MV-4-11 (cell line): Measurements from ENCODE around the gene RALBP1.
"Not testable (repeated sequence)": the region's sequence is repeated elsewhere in the genome, so short reads cannot be mapped to it uniquely, and the experiment has no call there.

Experiments
- DNase-seq: peaks from one replicate; lab custom pipeline; 2025; lab: John Stamatoyannopoulos, UW

RALBP1 gene

DNA sequence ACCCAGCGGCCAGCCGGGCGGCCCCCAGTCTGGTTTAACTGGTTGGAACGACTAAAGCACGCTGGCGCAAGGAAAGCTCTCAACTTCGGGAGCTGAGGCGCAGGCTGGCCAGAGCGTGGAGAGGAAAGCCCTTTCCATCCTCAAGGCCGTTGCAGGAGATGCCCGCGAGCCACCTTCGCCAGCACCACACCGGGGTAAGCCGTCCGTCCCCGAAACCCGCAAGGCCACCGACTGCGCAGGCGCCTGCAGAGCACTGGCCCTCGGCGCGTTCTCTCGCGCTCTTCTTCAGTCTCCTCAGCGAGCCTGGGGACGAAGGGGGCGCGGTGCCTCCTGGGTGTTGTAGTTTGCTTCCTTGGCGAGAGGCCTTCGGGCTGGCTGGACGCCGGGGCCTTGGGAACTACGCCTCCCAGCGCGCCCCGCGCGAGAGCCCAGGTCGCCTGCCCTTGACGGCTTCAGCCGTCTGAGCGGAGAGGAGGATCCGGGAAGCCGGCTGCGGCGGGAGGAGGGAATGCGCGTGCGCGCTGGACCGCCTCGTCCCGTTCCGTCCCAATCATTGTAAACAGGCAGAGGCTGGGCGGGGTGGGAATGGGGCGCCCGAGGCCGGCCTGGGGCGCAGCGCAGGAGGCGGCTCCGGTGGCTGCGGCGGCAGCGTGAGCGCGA lies at the start of gene RALBP1:
Gene RALBP1, plus strand, starts transcription at position 531 of the 660 bp plus-strand sequence. CDS start 37,533 bp downstream, outside the sequence.
- DNase-seq = peak; percentile 99

DNA sequence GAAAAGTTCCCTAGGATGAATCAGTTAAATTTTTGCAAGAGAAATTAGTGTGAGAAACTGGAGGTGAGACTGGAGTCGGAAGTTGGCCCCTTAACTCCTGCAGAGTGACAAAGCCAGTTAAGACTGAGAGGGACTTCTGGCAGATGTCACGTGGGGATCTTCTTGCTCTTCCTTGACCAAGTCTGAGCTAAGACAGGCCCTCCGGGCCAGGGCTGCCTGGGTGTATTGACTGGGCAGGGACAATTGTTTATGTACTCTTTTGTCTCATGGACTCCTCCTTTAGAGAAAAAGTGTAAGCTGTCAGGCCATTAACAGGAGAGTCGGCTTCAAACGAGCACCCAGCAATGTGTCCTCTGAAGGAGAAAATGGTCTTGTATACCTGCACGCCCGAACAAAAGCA lies 48.6 kb upstream of the RALBP1 start:
- no peak for DNase-seq

DNA sequence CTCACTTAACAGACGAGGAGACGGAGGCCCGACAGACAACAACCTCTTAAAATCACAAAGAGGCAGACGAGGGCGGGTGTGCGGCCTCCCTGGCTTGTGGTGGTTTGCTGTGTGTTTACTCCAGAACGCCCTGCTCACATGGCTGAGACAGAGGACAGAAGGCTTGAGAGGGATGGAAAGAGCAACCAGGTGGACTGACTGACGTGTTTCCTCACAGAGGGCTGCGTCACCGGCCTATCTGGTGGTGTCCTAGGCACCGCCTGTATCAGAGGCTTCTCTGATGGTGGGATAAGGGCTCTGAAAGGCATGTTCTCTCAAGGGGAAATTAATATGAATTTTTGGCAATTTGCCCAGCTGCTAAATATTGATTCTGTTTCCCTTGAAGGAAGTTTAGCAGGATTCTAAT lies 47.0 kb upstream of the RALBP1 start:
- no peak for DNase-seq

DNA sequence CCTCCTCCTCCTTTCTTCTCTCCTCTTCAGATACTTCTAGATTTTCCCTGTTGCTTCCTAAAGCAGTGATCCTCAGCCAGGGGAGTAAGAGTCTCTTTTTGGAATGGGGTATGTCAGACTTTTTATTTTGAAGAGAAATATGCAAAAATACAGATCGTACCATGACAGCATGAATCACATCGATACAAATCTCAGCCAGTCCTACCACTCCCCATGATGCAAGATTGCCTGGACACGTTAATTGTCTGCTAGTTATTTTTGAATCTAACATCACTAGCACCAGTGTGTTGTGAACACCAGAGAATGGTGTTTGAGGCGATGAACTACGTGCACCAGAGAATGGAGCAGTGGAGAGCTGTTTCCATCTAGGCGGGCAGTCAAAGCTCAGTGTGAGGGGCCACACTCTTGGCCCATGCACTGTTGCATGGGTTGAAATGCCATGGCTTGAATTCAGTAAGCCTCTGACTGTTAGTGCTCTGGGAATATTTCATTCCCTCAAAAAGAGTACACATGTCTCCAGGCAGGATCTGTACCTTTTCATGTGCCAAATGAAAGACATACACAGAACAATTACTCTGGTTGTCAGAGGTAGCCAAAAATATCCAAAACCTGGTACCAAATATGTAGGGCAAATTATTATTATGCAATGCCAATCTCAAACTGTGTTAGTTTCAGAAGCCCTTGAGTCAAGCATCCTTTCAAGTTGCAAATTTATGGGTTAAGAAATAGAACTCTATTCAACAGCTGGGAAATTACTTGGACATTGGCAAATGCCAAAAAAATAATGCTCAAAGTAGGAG lies 46.3 kb upstream of the RALBP1 start:
- DNase-seq = no peak

DNA sequence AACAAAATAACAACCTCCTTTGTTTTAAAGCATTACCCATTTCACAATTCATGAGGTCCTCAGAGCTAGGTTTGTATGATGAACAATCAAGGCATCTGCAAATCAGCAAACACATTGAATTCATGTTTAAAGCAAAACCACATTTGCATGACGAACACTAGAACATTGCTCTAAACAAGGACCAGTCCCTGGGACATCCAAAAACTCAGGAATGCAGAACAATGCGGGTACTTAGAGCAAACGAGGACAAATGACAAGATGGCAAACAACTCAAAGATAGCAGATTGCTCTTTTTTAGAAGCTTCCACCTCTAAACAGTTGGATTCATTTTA lies 45.7 kb upstream of the RALBP1 start:
- DNase-seq = no peak

DNA sequence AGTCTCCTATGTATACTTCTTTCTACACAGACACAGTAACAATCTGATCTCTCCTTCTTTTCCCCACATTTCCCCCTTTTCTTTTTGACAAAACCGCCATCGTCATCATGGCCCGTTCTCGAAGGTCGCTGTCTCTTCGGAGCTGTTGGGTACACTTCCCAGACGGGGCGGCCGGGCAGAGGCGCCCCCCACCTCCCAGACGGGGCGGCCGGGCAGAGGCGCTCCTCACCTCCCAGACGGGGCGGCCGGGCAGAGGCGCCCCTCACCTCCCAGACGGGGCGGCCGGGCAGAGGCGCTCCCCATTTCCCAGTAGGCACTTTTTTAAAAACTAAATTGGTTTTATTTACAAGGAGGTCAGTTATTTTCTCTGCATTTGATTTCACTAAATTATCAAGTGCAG lies 45.0 kb upstream of the RALBP1 start:
- DNase-seq = not testable (repeated sequence)

DNA sequence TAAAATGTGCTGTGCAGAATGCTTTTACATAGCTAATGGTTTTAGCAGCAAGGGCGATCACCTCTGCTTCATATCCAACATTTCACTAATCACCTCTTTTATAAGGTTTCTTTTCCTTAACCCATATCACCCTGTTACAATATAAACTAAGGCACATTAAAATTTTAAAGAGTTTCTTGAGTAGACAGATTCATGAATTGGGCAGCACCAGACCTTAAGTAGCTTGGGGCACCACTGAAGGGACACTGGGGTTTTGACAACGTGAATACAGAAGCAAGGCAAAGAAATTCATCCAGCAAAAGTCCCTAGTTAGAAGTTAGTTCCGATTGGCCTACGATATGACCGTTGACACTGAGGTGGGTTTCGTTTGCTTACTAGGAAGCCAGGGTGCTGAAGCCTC lies 44.0 kb upstream of the RALBP1 start:
- DNase-seq = no peak

DNA sequence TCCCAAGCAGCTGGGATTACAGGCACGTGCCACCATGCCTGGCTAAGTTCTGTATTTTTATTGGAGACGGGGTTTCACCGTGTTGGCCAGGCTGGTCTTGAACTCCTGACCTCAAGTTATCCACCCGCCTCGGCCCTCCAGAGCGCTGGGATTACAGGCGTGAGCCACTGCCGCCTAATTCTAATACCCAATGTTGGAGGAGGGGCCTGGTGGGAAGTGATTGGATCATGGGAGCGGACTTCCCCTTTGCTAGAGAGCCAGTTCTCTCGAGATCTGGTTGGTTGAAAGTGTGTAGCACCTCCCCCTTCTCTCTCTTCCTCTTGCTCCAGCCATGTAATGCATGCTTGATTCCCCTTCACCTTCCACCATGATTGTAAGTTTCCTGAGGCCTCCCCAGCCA lies 42.2 kb upstream of the RALBP1 start:
- DNase-seq = peak; percentile 66

DNA sequence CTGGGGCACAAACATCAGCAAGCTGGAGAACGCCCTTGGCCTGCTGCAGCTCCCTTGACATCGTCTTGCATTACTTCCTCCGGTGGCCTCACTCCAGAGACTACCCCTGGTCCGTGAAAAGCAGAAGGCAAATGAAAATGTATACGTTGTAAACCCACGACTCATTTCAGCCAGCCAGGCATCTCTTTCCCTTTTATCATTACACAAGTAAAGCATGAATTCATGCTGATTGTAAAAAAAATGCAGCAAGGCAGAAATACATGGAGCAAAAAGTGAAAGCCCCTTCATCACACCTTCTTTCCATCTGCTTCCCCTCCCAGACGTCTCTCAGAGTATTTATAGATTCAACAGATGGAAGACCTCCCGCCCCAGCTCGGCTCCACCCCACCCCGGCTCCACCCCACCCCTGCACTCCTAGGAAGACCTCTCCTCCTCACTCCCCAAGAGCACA lies 41.6 kb upstream of the RALBP1 start:
- DNase-seq = peak; percentile 40

DNA sequence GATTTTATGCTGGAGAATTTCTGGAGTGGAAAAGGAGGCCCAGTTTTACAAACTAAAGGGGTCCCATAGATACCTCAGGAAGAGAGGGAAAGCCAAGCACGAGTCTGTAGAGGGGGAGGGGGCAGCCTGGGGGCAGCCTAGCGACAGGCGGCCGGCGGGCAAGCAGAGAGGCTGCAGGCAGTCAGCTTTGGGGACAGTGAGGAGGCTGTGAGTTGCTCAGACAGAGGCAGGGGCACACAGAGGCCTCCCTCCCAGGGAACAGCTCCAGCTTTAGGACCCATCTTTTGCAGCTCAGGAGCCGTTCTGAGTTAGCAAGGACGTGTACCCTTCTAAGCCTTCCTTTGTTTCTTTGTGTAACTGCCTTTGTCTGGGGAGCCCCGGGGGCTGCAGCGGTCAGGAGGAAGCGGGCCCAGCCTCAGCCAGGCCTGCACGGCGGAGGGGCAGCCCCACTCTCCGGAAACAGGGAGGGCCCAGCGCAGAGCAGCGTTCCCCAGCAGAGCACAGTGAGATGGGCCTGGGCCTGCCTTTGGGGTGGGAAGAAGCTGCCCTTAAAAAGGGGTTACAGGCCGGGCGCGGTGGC lies 41.1 kb upstream of the RALBP1 start:
- no peak for DNase-seq

DNA sequence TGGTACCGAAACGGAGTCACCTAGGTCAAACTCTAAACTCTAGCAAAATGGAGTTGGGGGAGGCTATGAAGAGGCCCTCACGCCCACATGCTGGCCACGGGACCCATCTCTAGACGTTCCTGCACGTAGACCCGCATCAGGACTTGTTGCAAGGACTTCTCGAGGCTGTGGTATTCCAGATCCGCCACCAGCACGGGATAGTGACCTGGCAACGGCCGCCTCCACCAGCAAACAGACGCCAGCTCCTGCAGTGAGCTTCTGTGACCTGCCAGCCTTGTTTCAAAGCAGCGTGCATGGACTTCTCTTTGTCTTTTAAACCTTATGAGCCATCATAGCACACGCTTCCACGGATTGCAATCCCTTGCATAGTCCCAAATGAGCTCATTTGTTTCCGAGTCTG lies 40.3 kb upstream of the RALBP1 start:
- DNase-seq = no peak

DNA sequence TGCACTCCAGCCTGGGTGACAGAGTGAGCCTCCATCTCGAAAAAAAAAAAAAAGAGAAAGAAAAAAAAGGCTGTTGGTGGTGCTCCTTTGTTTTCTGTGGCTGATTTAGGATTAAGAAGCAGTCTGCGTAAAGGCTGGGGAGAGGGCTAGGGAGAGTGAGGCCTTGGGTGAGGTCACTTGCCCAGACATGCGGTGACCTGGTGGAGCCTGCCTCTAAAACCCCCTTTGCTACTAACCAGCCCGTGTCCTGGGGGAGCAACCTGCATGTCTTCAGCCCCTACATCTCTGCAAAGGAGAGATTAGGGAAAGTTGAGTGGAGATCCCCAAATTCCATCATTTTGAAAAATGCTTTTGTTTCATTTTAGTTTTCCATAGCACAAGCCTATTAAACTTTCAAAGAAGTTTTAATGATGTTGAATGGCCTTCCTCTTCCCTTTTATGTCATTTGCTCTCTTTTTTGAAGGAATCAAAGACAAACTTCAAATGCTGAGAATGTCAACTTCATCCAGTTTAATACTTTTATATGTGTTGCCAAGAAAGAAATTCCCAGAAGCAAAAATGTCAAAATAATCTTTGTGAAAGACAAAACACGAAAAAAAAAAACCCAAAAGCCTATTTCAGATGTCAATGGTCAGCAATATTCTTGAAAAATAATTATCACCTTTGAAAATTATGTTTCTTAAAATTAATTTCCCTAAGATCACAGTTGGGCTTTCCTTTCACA lies 38.9 kb upstream of the RALBP1 start:
- DNase-seq = no peak

DNA sequence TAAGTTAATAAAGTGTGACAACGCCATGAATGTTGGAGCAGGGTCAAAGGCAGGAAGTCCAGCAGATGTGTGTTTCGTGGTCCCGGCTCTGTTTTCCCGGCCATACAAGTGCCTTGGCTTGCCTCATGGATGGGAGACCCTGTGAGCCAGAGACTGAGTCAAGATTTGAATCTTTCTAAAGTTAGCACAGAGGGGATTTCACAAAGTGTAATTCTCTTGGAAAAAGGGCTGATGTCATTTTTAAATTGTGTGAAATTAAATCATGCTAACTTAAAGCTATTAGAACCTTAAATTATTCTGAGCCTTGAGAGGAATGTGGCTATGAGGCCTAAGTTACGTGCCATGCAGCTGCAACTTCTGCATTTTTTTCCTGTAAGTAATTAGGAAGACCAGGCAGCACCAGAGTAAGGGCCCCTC lies 38.3 kb upstream of the RALBP1 start:
- DNase-seq = no peak

DNA sequence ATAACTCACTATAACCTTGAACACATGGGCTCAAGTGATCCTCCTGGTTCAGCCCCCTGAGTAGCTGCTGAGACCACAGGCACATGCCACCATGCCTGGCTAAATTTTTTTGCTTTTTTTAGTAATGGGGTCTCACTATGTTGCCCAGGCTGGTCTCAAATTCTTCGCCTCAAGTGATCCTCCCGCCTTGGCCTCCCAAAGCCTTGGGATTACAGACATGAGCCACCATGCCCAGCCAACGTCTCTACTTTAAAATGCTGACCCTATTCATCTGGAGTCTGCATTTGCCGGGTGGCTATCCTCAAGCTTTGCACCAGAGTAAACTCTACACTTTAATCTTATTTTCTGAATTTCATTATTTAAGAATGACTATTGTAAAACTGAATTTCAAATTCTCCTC lies 37.6 kb upstream of the RALBP1 start:
- DNase-seq = no peak

DNA sequence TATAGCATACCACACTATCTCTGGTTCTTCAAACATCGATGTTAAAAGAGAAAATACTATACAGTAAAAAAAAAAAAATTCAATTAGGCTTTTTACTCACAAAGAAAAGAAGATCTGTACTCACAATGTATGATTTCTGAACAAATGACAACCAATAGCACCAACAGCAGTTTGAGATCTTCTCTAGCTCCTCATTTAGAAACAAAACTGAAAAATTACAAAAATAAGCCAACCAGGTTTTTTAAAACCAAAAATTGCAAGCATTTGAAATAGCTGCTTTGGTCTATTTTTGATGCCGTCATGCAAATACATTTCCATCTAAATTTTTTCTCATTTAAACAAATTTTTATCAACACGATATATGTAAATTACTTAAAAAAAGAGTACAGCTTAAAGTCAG lies 34.3 kb upstream of the RALBP1 start:
- DNase-seq = no peak

DNA sequence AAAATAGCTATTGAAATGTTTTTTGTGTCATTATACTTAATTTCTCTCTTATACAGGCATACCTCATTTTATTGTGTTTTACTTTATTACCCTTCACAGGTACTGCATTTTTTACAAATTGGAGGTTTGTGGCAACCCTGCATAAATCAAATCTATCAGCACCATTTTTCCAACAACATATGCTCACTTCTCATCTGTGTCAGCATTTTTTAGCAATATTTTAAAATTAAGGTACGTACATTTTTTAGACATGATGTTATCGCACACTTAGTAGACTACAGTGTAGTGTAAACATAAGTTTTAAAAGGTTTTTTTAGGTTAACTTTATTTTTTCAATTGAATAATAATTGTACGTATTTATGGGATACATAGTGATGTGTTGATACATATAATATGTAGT lies 30.8 kb upstream of the RALBP1 start:
- DNase-seq = no peak

DNA sequence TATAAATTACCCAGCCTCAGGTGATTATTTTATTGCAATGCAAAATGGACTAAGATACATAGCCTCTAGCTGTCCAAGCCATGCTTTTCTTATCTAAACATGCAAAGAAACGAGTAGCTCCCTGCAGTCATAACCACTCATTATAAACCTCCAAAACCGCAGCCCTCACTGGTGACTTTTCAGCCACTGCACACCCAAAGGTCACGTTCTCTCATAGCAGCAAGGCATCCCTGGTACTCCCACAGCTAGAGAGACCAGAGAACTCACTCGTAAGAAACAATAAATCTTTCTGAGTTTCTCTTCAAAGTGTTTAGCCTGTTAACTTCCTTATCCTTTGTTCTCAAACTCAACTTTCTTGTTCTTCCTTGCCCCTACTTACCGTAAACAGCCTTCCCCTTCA lies 28.5 kb upstream of the RALBP1 start:
- DNase-seq = no peak

DNA sequence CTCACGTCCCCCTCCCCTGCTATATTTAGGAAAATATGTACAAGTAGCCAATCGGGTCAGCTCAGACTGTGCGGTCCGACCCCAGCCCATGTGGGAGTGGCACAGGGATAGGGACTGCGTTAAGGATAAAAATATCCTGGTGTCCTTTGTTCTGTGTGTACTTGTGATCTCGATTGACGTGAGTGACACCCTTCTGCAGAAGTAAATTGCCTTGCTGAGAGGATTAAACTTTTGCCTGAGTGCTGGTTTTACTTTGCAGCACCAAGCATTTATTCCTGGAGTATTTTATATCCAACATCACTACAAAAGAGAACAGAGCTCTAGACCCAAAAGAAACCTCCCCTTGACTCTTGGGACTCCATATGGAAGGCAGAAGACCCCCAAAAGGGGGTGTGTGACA lies 28.0 kb upstream of the RALBP1 start:
- DNase-seq = no peak

DNA sequence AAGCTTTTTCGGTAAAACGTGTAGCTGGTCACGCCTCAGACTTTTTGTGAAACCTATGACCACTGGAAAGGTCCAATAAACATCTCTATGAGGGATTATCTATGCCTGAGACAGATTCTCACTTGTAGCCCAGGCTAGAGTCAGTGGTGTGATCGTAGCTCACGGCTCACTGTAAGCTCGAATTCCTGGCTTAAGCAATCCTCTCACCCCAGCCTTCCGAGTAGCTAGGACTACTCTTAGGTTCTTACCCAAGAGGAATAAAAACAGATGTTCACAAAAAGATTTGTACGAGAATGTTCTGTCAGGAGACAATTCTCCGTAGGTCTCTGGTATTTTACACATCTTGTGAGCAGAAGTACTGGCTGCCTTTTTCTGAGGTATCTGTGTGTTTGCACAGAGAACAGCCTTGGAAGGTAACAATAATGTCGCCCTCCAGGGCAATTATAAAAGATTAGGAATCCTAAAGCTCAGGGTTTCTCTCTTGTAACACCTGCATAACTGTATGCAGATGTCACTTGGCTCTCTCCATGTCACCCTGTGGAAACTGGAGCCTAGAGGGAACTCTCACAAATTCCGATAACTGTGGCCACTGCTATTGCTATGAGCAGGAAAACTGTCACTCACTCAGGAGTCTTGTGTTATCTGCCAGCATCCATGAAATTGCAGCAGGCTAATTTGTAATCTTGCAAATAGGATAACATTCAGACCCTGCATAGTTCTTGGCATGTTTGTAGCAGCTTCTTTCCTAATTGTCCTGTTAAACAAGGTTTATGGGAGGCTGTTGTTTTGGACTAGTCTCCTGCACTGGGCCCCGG lies 25.5 kb upstream of the RALBP1 start:
- DNase-seq = no peak

DNA sequence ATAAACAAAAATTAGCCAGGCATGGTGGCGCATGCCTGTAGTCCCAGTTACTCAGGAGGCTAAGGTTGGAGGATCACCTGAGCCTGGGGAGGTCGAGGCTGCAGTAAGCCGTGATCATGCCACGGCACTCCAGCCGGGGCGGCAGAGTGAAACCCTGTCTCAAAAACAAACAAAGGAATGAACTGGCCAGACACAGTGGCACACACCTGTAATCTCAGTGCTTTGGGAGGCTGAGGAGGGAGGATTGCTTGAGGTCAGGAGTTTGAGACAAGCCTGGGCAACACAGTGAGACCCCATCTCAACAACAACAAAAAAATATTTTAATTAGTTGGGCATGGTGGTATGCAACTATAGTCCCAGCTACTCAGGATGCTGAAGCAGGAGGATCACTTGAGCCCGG lies 24.4 kb upstream of the RALBP1 start:
- not testable (repeated sequence) for DNase-seq

DNA sequence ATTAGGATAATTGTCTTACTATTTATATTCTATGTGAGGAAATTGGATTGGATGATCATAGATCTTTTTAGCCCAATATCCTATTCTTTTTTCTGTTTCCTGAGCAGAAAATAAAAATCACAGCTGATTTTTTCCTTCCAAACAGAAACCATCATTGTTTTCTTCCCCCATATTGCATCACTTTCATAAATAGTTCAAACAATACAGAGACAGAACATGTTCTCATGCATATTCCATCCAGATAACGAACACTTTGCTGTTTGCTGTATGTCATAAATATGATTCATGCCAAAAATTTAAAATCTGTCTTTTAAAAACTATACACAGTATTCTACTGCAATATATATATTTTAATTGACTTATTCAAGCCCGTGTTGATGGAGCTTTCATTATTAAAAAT lies 22.0 kb upstream of the RALBP1 start:
- DNase-seq = no peak
